GM20000 (cell line): ENCODE data around the gene ISM2.

Experiments
- DNase-seq: peaks from one replicate; pipeline ENCODE4 v3.0.0; 2012; ENCODE audit warnings: low spot score
- TF ChIP-seq, protein P1 (sequence below): IDR thresholded peaks from 2 replicates; pipeline ENCODE4 v1.5.1; 2012; ENCODE audit warnings: mild to moderate bottlenecking, control low read depth; ENCODE audit errors: extremely low read depth, missing control alignments

ISM2 gene

DNA sequence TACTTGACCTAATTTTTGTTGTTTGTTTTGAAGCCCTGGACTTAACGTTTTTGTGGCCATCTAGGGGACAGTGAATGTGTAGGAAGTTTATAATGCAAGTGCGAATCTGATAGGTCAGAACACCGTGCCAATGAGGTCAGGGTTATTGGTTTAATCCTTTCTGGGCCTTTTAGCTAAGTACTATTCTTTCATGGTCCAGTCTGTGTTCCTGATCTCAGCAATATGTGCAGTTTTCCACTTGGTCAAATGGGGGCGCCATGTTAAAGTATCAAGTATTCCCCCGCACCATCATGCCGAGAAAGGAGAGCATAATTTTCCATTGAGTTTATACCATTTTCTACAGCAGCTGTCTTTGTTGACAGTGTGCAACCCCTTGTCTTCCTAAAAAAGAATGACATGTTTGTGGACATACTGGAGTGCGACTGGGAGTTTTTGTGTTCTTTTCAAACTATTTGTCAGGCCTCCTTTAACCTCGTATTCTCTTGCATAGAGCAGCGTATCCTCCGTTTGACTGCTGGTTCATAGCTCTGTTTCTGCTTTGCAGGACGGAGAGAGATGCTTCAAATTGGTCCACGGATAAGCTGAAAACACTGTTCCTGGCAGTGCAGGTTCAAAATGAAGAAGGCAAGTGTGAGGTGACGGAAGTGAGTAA lies 39.4 kb downstream of the ISM2 start:
- peak; percentile 49 for DNase-seq

GRCh38 chr14:77458249-77458950 lies 40.2 kb downstream of the ISM2 start:
- TF ChIP-seq, protein P1, sequence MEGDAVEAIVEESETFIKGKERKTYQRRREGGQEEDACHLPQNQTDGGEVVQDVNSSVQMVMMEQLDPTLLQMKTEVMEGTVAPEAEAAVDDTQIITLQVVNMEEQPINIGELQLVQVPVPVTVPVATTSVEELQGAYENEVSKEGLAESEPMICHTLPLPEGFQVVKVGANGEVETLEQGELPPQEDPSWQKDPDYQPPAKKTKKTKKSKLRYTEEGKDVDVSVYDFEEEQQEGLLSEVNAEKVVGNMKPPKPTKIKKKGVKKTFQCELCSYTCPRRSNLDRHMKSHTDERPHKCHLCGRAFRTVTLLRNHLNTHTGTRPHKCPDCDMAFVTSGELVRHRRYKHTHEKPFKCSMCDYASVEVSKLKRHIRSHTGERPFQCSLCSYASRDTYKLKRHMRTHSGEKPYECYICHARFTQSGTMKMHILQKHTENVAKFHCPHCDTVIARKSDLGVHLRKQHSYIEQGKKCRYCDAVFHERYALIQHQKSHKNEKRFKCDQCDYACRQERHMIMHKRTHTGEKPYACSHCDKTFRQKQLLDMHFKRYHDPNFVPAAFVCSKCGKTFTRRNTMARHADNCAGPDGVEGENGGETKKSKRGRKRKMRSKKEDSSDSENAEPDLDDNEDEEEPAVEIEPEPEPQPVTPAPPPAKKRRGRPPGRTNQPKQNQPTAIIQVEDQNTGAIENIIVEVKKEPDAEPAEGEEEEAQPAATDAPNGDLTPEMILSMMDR: no peak
- peak; percentile 24 for DNase-seq

More for the DNA sequence above, 39.4 kb downstream of the ISM2 start:
- TF ChIP-seq, protein P1: peak; percentile 62

DNA sequence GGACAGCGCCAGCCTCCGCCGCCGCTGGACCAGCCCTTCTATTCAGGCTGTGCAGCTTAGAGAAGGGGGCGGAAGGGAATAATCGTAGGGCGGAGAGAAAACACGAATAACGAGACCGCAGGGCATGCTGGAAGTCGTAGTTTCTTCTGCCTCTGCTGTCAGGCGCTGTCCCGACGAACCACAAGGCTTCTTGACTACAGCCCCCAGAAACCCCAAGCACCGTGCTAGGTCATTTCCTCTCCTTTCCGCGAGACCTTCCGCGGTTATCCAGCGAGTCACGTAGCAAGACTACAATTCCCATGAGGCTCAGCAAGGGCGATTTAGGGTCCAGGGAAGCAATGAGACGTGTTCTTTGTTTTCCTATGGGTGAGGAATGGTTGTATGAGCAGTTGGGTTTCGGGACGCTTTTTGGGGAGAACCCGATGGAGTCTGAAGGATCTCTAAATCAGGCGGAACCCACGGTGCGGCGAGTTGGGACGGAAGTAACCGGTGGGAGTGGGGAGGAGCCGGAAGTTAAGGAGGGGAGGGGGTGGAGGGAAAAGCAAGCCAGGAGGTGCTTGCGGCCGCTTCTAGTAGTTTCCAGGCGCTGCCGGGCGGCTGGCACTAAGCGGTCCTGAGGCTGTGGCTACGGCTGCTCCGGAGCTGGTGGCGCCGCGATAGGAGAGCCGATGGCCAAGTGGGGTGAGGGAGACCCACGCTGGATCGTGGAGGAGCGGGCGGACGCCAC lies 40.9 kb downstream of the ISM2 start, which contains the start of the genes AHSA1 and VIPAS39:
TSS of gene AHSA1 (plus strand) at position 572 of the 727 bp plus-strand sequence. CDS start at position 669, 97 bp downstream.
TSS of gene VIPAS39 (minus strand) at position 80 of the 727 bp plus-strand sequence. CDS start 3,499 bp downstream, outside the sequence.
- TF ChIP-seq, protein P1: no peak
- peak; percentile 90 for DNase-seq

GRCh38 chr14:77457115-77457521 lies 41.5 kb downstream of the ISM2 start:
- no peak for DNase-seq
- TF ChIP-seq, protein P1: no peak

GRCh38 chr14:77455966-77456640 lies 42.5 kb downstream of the ISM2 start:
- no peak for DNase-seq
- TF ChIP-seq, protein P1: no peak

DNA sequence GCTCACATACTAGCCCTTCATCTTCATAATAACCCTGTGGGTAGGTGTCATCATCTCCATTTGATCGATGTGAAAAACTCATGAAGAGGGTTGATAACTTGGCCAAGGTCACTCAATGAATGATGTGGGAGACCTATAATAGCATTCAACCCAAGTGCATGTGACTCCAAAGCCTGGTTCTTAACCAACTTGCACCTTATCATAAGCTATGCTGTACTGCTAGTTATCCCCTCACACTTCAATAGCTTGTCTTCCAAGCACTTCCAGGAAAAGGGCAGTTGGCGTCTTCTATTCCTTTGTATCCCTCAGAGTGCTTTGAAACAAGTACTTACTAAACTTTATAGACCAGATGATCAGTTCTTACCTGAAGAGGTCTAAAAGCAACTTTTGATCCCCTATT lies 56.4 kb downstream of the ISM2 start:
- DNase-seq: no peak
- TF ChIP-seq, protein P1: no peak
